ENCODE data around the gene UNC5C.

DNA sequence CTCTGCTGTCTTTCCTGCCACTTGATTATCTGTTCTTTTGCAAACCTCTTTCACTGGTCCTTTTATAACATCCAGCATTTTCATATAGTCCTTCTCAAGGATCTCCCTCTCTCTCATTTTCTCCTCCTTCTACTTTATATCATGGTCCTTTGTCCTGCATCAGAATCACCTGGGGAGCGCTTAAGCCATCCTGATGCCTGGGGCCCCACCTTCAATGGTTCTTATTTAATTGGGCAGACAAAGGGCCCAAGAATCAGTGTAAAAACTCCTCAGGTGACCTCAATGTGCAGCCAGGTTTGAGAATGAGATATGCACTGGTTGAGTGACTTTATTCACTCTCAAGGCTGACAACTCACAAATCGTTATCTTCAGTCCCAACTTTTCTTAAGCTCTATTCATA is 283.9 kb downstream of the UNC5C start:
- TF ChIP-seq CTCF (optimal IDR thresholded peaks at IDR 0.05 in 1 of 3, IDR thresholded peaks at IDR 0.05 in 1 of 3, conservative IDR thresholded peaks at IDR 0.05 in 1 of 3; ENCODE audit: extremely low read depth in 1 of 3, insufficient read depth in 2 of 3, low read length in 3 of 3) (no peak), EZH2 (IDR thresholded peaks at IDR 0.05; ENCODE audit: low read length) (no peak)

All from keratinocyte (primary cell).